SH-SY5Y (cell line): ENCODE results near the gene KRT5.

Source experiments
- GATA2 ChIP-seq: IDR thresholded peaks from 2 replicates; pipeline ENCODE4 v1.6.1; 2011; ENCODE audit warnings: mild to moderate bottlenecking, low read depth, low read length
- GATA3 ChIP-seq: IDR thresholded peaks from 2 replicates; pipeline ENCODE4 v1.6.1; 2011; ENCODE audit warnings: low read depth, mild to moderate bottlenecking, low read length, moderate library complexity

KRT5 gene

GRCh38 chr12:52518574-52519386 is 1.4 kb downstream of the KRT5 start:
- no peak for TF ChIP-seq GATA2
- TF ChIP-seq GATA3, result no peak

GRCh38 chr12:52517888-52518287 is 2.3 kb downstream of the KRT5 start:
- TF ChIP-seq GATA3 (no peak), GATA2 (no peak)

DNA sequence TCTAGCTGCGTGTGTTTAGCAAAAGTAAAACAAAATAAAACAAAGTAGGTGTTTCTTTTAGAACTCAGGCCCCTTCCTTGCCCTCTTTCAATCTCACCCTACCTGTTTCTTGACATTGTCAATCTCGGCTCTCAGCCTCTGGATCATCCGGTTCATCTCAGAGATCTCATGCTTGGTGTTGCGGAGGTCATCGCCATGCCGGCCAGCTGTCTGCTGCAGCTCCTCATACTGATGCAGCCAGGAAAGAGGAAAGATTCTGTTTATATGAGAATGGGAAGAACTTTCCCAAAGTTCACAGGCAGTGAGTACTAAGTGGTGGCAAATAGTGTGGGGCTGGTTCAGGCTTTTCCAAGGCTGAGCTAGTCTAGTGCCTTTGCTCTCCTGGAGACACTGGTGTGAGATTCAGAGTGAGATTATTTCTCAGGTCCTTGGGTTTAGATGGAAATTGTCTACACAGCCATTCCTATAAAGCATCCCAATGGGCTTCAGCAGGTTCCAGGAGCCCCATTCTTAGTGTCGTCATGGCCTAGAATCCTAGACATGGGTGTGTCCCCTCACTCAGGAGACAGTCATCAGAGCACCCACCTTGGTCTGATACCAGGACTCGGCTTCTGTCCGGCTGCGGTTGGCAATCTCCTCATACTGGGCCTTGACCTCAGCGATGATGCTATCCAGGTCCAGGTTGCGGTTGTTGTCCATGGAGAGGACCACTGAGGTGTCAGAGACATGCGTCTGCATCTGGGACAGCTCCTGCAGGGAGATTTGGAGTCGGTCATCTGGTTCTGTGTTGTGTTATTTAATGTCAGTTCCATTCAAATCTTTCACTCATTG is 3.0 kb downstream of the KRT5 start:
- no peak for TF ChIP-seq GATA2
- TF ChIP-seq GATA3, result no peak

- TF ChIP-seq GATA3, result no peak
- no peak for TF ChIP-seq GATA2
Measured at GRCh38 chr12:52515927-52516831, 4.0 kb downstream of the KRT5 start.

GRCh38 chr12:52515319-52515646 is 4.9 kb downstream of the KRT5 start:
- TF ChIP-seq GATA2 (no peak), GATA3 (no peak)

DNA sequence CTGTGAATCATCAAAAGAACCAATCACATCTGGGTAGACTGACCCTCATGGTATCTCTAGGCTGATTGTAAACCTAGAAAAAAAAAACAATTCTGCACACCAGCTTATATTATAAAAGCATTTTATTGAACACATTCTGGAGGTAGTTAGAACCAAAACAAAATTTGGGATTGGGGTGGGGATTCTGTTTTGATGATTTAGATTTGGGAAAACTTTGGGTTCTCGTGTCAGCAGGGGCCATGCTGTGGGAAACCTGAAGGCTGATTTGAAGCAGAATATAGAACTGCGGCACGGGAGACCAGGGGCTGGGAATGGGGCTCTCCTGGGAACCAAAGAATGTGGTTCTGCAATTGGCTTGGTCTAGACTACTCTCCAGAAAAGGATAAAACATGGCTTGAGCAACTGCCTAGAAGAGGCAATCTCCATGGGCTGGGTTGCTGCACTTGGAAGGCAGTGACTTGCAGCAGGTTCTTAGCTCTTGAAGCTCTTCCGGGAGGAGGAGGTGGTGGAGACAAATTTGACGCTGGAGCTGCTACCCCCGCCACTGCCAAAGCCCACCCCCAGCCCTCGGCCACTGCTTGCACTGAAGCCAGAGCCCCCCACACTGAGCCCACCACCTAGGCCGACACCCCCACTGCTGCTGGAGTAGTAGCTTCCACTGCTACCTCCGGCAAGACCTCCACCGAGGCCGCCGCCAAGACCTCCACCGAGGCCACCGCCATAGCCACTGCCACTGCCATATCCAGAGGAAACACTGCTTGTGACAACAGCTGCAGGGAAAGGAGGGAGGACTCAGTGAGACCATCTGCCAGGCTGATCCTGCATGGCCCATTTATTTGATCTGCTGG is 5.5 kb downstream of the KRT5 start:
- TF ChIP-seq GATA3 (no peak), GATA2 (no peak)

GRCh38 chr12:52513736-52514135 is 6.5 kb downstream of the KRT5 start:
- TF ChIP-seq GATA3 (no peak), GATA2 (no peak)

DNA sequence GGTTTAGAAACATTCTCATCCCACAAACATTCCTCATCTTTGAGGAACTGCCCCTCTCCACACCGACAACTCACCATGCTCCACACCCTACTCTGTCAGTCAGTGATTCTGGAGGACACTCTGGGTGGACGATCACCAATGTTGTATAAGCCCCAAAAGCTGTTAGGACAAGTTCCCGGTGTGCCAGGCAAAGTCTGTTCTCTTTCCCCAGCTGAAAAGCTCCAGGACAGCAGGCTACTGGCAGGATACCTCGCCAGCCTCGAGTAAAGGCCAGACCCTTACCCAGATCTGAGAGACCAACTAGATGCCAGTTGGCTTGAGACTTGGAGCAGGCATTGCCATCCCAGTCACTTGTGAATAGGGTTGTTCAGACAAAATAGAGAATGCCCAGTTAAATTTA is 12.0 kb downstream of the KRT5 start:
- TF ChIP-seq GATA2 (no peak), GATA3 (no peak)

GRCh38 chr12:52506858-52507715 is 13.1 kb downstream of the KRT5 start:
- no peak for TF ChIP-seq GATA3
- TF ChIP-seq GATA2, result no peak

DNA sequence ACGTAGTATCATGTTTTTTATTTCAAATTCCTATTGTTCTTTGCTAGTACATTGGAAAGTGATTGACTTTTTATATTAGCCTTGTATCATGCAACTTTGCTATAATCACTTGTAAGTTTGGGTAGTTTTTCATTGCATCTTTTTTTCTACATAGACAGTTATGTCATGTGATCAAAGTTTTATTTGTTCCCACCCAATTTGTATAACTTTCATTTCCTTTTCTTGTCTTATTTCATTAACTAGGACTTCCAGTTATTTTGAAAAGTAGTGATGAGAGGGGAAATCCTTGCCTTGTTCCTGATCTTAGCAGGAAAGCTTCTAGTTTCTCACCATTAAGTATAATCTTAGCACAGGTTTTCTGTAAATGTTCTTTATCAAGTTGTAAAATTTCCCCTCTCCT is 17.3 kb downstream of the KRT5 start:
- TF ChIP-seq GATA2, result no peak
- TF ChIP-seq GATA3, result no peak

DNA sequence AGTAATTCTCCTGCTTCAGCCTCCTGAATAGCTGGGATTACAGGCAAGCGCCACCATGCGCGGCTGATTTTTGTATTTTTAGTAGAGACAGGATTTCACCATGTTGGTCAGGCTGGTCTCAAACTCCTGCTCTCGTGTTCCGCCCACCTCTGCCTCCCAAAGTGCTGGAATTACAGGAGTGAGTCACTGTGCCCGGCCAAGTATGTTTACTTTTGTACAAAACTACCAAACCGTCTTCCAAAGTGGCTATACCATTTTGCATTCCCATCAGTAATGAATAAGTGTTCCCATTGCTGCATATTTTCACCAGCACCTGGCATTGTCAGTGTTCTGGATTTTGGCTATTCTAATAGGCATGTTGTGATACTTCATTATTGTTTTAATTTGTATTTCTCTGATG is 18.7 kb downstream of the KRT5 start:
- TF ChIP-seq GATA3 (no peak), GATA2 (no peak)

GRCh38 chr12:52499806-52500560 is 20.2 kb downstream of the KRT5 start:
- TF ChIP-seq GATA3 (no peak), GATA2 (no peak)
